HL-60 (cell line): ENCODE data around the gene CCL27.

ENCODE experiments used
- DNase-seq, 2 experiments: peaks; one replicate each; pipeline ENCODE4 v3.0.0-alpha.2; 2010 to 2020; ENCODE audit warnings: low read depth in 1 of 2, low spot score in 1 of 2
- H3K27ac ChIP-seq: fragments of 250-450 bp; sonication (Bioruptor Pico); replicated peaks from 2 replicates; pipeline ENCODE4 v1.5.1; 2020; ENCODE audit warnings: mild to moderate bottlenecking, moderate library complexity
- H3K27me3 ChIP-seq: fragments of 250-450 bp; sonication (Bioruptor Pico); 2 replicates; pipeline ENCODE4 v1.5.1; 2021; ENCODE audit warnings: mild to moderate bottlenecking, moderate library complexity; ENCODE audit not compliant: insufficient read depth, poor library complexity, severe bottlenecking
- H3K4me3 ChIP-seq: replicated peaks from 2 replicates; pipeline ENCODE4 v1.5.1; 2011; ENCODE audit warnings: mild to moderate bottlenecking, control low read depth, low read length; ENCODE audit not compliant: insufficient read depth
- CTCF ChIP-seq: IDR thresholded peaks from one replicate; pipeline ENCODE4 v1.5.1; 2011; ENCODE audit warnings: low read length, control low read depth, inconsistent platforms; ENCODE audit not compliant: insufficient read depth
- GABPA ChIP-seq: IDR thresholded peaks from 2 replicates; pipeline ENCODE4 v1.6.1; 2012; ENCODE audit warnings: low read depth
- POLR2AphosphoS5 ChIP-seq: IDR thresholded peaks from 2 replicates; pipeline ENCODE4 v1.6.1; 2012; ENCODE audit warnings: low read depth
- REST ChIP-seq: IDR thresholded peaks from 2 replicates; pipeline ENCODE4 v1.6.1; 2012; ENCODE audit warnings: low read depth; ENCODE audit not compliant: insufficient replicate concordance
- SPI1 ChIP-seq: IDR thresholded peaks from 2 replicates; pipeline ENCODE4 v1.6.1; 2012; ENCODE audit warnings: low read depth, mild to moderate bottlenecking, borderline replicate concordance

CCL27 gene

GRCh38 chr9:34701023-34701768 lies 38.7 kb upstream of the CCL27 start:
- TF ChIP-seq CTCF: peak; percentile 24
- TF ChIP-seq SPI1: no peak
- TF ChIP-seq GABPA: no peak
- no peak for TF ChIP-seq POLR2AphosphoS5
- no peak for TF ChIP-seq REST
- H3K27me3 ChIP-seq: peaks cover 10% of the 10 kb centered on the region
- peak overlapping the region; percentile 35 for H3K4me3 ChIP-seq
- peak; percentile 29 to 53 for DNase-seq
- no peak overlapping the region for H3K27ac ChIP-seq

GRCh38 chr9:34694811-34695210 lies 32.4 kb upstream of the CCL27 start:
- no peak overlapping the region for H3K4me3 ChIP-seq
- DNase-seq: no peak
- no peak overlapping the region for H3K27ac ChIP-seq
- TF ChIP-seq SPI1 (no peak), CTCF (no peak), GABPA (no peak), POLR2AphosphoS5 (no peak), REST (no peak)
- H3K27me3 ChIP-seq: no peaks in the 10 kb centered on the region

- TF ChIP-seq POLR2AphosphoS5: no peak
- Histone ChIP-seq H3K4me3 (no peak overlapping the region), H3K27me3 (no peaks in the 10 kb centered on the region), H3K27ac (no peak overlapping the region)
- DNase-seq: no peak
Observed at GRCh38 chr9:34693560-34693959, 31.1 kb upstream of the CCL27 start.

GRCh38 chr9:34691936-34692315 lies 29.5 kb upstream of the CCL27 start:
- Histone ChIP-seq H3K4me3 (no peak overlapping the region), H3K27ac (no peak overlapping the region), H3K27me3 (no peaks in the 10 kb centered on the region)
- TF ChIP-seq REST: no peak
- no peak for TF ChIP-seq GABPA
- no peak for TF ChIP-seq SPI1
- no peak for TF ChIP-seq CTCF
- no peak for TF ChIP-seq POLR2AphosphoS5
- no peak for DNase-seq
